HG03378 (cell line): ENCODE data around the gene KLK1.
A peak's percentile ranks its signal among the peaks of the same experiment; 100 is the strongest.
"Not testable (repeated sequence)": the region's sequence is repeated elsewhere in the genome, so short reads cannot be mapped to it uniquely, and the experiment has no call there.

ENCODE experiments used
- ATAC-seq: cut with Tn5 transposase; IDR thresholded peaks from one replicate; pipeline ENCODE4 v1.9.1; 2021; ENCODE audit warnings: mild to moderate bottlenecking, moderate library complexity; ENCODE audit not compliant: unreplicated experiment

The KLK1 gene

DNA sequence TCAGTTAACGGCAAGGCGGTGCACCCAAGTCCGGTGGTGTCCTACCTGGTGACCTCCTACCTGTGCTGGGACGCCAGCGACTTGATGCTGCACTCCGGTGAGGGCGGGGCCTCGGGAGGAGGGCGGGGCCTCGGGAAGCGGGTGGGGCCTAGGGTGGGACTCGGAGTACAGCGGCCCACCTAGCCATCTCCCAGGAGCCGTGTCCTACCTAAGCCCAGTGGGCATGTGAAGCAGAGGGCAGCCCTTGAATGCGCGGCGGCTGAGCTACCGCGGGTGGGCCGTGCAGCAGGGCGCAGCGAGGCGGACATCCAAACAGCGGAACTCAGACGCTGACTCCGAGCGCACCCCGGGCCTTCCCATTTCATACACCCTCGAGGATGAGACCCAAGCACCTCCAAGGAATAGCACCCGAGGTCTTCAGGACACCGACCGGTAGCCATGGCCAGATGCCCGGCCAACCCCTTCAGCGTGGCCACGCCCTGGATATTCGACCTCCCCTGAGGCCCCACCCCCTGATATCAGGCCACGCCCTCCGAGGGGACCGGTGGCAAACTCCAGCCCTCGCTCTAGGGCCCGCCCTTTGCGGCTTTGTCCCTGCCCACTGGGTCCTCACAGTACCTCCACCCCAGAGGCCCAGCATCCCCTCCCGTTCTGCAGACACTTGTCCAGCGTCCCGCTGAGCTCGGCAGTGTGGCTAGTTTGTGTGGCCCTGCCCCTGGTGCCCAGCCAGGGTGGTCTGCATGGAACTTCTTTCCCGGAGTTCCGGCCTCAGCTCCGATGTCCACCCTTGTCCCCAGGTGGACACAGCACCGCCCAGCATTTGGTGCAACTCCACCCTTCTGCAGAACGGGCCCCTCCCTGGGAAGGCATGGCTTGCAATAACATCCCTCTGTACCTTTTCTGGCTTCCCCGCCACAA, 5.4 kb downstream of the KLK1 start:
- ATAC-seq, result peak; percentile 34

DNA sequence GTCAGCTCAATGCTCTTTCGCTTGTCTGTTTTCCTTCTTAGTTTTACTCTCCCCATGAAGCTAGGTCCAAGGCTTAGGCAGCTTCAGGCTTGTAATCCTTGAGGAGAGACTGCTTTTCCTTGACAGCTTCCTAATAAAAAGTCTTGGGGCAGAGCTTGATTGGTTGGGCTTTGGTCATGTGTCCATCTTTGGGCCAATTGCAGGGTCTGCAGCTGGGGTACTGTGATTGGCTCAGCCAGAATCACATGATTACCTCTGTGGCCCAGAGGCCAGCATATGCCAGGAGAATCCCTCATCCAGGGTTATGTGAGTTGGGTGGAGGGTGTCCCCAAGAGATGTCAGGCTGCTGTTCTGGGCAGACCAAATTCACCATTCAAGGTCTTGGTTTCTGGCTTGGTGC, 8.1 kb downstream of the KLK1 start:
- ATAC-seq, result no peak

DNA sequence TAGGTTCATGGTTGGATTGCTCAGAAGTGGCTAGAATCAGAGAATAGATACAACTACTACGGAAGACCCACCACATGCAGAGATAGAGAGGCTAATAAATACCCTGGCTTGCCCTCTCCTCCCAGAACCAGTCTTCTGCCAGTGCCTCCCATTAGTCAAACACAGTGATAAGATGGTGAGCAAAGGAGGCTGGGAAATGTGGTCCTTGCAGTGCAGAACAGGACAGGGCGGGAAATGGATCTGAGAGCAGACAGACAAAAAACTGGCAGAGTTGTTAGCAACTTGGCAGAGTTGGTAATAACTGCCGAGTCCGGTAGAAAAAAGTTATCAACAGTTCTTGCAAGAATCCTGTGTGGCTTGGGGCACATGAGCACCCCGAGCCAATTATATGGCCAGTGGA, 8.7 kb downstream of the KLK1 start:
- no peak for ATAC-seq

DNA sequence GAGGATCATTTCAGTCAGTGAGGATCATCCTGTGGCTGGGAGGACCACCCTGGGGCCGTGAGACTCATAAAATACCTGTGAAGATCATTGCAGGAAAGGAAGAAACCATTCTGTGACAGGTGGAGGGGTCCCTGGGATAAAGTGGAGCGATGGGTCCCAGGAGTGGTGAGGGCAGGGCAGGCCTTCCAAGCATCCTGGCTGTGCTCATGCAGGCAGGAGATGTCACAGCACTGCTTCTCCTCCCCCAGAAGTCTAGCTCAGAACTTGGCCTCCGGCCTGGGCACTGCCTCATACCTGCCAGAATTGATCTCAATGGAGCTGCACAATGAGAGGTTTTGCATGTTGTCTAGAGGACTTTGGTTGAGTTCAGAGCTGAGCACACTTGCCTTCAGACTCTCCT, 11.1 kb downstream of the KLK1 start:
- ATAC-seq, result no peak

DNA sequence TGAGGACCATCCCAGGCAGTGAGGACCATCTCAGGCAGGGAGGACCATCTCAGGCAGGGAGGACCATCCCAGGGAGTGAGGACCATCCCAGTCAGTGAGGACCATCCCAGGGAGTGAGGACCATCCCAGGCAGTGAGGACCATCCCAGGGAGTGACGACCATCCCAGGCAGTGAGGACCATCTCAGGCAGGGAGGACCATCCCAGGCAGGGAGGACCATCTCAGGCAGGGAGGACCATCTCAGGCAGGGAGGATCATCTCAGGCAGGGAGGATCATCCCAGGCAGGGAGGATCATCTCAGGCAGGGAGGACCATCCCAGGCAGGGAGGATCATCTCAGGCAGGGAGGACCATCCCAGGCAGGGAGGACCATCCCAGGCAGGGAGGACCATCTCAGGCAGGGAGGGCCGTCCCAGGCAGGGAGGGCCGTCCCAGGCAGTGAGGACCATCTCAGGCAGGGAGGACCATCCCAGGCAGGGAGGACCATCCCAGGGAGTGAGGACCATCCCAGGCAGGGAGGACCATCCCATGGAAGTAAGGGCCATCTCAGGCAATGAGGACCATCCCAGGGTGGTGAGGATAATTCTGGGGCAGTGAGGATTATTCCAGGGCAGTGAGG, 11.9 kb downstream of the KLK1 start:
- not testable (repeated sequence) for ATAC-seq

DNA sequence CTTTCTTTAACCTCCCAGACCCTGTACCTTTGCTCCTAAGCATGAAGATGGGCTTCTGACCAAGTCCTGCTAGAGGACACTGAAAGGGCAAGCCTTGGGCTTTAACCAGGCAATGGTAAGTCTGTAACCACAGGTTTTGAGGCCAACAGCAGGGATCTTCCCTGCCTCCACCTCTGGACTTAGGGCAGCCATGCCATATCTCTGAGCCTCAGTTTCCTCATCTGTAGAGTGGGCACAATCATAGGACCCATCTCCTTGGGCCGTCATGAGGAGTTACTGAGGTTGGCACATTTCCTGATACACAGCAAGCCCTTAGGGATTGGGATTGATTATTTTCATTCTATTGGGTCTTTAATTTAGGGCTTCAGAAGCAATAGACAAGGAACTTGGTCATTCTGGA, 14.7 kb downstream of the KLK1 start:
- ATAC-seq, result no peak

DNA sequence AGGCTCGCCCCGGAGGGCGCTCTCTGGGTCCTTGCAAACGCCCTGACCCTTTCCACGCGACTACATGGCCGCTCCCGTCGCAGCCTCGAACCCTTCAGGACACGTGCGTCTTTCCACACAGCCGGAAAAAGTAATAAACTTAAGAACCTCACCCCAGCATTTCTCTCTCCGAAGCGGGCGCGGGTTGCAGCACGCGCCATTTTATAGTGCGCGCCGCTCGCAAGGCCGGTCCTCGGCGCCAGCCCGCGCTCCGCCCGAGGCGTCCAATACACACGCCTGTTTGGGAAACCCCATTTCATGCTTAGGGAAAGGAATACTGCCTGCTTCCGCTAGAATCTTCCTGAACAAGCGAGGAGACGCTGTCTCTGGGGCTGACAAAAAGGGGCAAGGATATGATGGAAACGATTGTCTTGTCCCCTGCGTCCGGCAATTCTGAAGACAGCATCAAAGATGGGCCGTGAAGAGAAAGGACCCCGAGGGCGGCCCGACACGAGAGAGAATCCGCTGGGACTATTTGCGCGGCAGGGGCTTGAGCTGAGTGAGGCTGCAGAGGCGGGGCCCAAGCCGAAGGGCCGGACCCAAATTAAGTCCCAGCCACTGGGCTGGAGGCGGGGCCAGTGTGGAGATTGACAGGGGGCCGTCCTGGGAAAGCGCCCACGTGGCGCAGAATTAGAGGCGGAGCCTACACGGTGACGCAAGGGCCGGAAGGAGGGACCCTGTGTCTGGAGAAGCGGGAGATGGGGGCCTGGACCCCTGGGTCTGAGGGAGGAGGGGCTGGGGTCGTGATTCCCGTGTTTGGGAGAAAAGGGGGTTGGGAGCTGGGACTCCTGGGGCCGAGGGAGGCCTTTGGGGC, 18.9 kb downstream of the KLK1 start:
- peak; percentile 77 for ATAC-seq

DNA sequence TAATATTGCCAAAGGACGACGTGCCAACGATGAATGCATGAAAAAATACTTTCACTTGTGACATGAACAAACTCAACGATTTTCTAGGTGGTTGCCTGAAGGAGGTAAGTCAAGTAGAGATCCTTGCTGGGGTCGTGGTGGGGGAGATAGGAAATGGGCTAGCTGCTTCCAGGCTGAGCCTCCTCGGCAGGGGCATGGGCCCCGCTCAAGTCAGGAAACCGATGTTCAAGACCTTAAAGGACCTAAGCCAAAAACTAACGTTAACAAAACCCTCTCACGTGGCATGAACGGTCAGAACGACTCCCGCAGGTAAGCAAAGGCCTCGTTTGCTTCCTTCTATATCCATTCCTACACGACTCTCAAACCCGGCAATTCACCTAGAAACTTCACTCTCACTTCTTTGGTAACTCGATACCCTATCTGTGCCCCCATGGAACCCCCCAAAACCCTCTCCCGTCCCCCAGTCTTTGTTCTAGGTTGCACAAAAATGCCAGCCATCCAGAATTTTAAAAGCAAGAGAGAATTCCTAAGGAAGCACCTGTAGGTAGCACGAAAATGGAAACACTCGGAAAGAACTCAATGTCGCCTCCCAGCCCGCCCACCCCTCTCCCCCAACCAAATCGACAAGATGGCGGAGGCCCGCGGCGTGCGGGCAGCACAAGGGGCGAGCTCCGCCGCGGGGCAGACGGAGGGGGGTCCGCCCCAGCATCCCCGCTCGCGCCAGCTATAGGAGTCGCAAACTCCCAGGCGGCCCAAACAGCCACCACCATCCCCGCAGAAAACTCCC, 19.8 kb downstream of the KLK1 start:
- ATAC-seq, result no peak

DNA sequence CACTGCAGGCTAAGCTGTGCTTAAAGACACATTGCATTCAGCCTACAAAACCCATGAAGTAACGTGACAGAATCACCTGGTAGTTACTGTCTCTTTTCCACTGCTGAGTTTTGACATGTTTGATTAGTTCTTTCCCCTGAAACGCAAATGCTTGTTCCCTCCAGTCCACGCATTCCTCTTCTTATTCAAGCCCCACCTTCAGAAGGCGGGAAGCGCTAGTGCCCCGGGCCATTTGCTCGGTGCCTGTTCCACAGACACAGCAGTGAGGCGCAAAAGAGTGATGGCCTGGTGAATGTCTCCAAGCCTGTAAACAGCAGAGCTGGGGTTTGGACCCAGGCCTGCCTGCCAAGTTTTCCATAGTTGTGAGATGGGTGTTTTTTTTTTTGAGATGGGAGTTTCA, 22.5 kb downstream of the KLK1 start:
- ATAC-seq, result no peak

DNA sequence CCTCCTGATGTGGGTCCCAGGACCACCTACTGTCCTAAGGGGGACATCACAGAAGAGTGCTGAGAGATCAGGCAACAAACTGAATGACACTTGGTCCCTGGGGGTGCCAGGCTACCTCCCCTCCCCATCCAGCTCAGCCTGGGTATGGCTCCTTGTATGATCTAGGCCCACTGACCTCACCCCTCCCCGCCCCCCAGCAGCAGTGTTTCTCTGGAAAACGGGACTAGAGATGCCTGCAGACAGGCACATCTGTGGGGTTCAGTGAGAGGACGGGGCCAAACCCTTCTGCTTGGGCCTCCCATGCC, 24.1 kb downstream of the KLK1 start:
- no peak for ATAC-seq

DNA sequence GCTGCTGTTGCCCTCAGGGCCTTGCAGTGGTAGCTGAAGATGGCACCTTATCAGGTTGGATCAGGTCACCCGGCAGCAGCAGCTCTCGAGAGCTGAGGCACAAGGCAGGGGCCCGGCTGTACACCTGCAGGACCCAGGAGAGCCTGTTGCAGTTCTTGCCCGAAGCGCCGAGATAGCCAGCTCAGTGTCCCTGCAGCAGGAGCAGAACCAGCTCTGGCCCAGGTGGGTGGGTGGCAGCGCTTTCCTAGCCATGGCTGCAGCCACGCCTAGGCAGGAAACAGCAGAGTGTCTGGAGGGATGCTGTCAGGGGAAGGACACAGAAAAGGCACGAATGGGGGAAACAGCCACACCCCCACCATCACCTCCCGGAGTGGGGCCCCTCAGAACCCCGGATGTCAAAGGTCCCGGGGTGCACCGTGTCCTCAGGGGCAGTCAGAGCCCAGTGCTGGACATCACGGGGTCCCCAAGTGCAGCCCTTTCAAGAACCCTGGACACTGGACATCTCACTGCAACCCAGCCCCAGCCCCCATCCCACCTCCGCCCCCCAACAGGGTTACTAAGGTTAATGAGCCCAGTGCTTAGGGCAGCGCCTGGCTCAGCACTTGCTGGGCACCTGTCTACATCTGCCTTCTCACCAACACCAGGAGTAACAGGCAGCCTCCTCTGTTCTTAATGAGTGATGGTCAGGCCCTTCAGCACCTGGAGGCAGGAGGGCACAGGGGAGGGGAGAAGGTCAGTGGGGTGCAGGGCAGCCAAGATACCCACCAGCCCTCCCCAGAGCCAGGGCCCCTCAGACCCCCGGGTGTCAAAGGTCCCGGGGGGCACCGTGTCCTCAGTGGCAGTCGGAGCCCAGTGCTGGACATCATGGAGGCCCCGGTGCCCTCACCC, 24.7 kb downstream of the KLK1 start:
- no peak for ATAC-seq

DNA sequence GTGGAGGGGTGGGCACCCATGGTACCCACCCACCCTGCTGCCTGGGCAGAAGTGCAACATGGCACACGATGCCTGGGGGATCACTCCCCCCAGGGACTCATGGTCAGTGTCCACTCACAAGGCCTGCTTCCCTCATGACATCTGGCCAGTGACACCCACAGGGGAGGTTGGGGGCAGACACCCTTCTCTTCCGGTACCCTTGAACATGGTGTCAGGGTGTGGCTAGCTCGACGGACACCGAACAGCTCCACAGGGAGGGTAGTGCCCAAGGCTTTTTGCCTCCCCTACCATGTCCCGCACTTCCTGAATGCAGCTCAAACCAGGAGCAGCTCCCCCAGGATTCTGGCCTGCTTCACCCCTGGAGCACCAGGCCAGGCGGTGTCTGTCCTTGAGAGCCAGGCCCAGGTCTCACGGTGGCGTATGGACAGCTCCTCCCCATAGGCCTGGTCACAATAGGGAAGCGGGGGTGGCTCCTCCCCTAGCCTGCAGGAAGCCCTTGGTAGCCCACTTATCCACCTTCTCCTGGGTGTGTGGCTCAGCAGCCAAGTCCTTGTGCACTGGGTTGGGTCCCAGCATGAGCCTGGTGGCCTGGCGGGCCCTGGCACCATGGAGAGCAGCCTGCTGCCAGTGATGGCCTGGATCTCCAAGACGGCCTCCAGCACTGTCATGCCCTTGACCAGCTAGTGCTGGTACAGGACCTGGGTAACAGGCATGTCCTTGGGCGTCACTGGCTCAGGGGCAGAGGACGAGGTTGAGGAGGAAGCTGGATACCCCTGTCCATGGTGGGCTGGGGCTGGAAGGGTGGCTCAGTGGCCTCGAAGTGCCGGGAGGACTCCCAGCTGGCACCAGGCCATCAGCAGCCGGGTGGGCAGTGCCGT, 25.6 kb downstream of the KLK1 start:
- no peak for ATAC-seq

DNA sequence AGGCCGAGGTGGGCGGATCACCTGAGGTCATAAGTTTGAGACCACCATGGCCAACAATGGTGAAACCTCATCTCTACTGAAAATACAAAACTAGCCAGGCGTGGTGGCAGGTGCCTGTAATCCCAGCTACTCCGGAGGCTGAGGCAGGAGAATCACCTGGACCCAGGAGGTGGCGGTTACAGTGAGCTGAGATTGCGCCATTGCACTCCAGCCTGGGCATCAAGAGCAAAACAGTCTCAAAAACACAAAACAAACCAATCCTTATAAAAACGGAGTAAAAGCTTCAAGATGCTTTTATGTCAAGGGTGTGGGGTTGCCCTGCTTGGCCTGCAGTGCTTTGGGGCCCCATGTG, 26.2 kb downstream of the KLK1 start:
- no peak for ATAC-seq

DNA sequence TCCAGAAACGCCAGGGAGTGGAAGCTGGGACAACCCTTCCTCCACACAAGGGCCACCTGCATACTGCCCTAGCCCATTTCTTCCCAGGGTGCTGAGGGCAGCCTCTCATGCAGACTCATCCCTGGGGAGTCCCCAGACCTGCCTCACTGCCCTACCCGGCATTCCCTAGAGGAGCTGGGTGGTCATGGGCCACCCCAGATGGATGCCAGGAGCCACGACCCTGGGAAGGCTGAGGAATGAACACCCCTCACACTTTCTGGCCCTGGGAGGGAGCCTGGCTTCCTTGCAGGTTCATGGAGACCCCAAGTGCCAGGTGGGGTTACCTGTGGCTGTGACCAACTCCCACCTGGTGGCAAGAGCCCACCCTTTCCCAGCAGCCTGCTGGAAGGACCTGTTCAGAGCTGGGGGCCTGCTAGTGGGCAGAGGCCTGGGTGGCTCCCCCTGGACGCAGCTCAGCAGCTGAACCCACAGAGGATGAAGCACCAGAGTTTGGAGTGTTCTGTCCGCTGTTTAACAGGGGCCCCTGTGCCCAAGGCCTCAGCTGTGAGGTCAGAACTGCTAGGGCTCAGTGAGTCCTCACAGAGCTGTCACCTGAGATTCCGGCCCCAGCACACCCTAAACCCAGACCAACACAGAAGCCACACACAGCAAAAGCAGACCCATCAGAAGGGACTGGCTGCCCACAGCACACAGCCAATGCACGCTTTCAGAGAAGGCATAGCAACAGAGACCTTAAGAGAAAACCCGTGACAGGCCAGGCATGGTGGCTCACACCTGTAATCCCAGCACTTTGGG, 26.8 kb downstream of the KLK1 start:
- ATAC-seq, result no peak

DNA sequence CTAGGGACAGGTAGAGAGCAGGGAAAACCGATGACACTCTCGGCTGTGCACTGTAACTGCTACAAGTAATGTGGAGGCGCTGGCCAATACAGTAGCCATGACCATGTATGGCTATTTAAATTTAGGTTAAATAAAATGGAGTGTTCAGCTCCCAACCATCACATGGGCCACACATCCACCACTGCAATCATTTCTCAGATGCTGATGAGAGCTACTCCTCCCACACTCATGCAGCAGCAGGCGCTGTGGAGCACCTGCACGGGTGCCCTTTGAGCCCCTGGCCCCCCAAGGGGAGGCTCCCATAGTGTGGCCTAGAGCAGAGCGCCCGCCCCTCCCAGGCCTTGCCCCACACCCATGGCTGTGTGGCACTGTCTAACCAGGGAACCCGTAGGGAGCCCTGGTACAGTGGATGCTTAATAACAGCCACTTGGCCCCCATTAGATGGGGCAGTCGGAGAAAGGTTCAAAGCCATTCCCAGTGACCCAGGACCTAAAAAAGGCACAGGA, 27.4 kb downstream of the KLK1 start:
- no peak for ATAC-seq

DNA sequence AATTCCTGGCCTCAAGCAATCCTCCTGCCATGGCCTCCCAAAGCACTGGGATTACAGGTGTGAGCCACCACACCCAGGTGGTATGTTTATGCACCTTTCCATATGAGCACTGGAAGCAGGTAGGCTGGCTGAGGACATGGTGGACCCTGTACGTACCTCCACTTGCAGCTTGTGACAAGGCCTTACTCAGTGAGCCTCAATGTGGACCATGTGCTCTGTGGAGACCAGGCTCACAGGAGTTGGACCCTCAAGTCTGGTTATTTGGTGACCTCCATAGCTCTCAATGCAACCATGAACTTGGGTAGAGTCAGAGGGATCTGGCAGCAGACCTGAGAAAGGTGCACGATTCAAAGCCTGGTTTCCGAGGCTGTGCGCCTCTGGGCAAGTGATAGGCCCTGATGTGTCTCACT, 27.9 kb downstream of the KLK1 start:
- no peak for ATAC-seq

DNA sequence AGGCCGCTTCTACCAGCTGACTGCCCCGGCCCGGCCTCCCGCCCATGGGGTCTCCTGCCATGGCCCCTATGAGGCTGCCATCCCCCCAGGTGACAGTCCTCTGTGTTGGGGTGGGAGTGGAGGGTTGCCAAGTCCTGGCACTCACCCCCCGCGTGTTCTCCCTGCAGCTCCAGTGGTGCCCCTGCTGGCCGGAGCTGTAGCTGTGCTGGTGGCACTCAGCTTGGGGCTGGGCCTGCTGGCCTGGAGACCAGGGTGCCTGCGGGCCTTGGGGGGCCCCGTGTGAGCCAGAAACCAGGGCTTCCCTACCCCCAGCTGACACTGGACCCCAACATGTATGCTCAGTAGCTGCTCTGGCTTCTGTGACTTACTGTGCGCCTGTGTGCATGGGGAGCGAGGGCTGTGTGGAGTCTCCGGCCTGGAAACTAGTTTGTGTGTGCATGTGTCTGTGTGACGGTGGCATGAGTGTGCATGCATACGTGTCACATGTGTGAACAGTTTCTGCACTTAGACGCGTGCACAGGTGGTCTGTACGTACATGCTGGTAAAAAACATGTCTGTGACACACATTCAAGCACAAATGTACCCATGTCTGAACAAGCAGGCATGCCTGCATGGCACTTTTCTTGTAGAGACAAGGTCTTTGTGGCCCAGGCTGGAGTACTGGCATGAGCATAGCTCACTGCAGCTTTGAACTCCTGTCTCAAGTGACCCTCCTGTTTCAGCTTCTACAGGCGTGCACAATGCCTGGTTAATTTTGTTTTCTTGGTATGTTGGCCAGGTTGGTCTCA, 28.5 kb downstream of the KLK1 start:
- ATAC-seq, result no peak
